NCI-H2081 (cell line): ENCODE measurements around the gene ARHGEF4.
A peak's percentile ranks its signal among the peaks of the same experiment; 100 is the strongest.

ENCODE experiments used
- DNase-seq, 2 experiments: peaks; one replicate each; lab custom pipeline; 2025; lab: John Stamatoyannopoulos, UW

Gene ARHGEF4

GRCh38 chr2:130851624-130852382 is 15.1 kb downstream of the ARHGEF4 start:
- no peak for DNase-seq

- no peak for DNase-seq
Observed at GRCh38 chr2:130852521-130853115, 15.9 kb downstream of the ARHGEF4 start.

GRCh38 chr2:130853391-130853790 is 16.7 kb downstream of the ARHGEF4 start:
- no peak for DNase-seq

GRCh38 chr2:130854301-130854700 is 17.6 kb downstream of the ARHGEF4 start:
- DNase-seq = no peak

GRCh38 chr2:130864830-130865800 is 28.4 kb downstream of the ARHGEF4 start:
- peak; percentile 26 to 83 for DNase-seq

- DNase-seq = no peak
Observed at GRCh38 chr2:130869441-130870160, 32.9 kb downstream of the ARHGEF4 start.

GRCh38 chr2:130870161-130870485 is 33.4 kb downstream of the ARHGEF4 start:
- no peak for DNase-seq

GRCh38 chr2:130870779-130871178 is 34.1 kb downstream of the ARHGEF4 start:
- no peak for DNase-seq

GRCh38 chr2:130871843-130872740 is 35.4 kb downstream of the ARHGEF4 start:
- no peak for DNase-seq

- DNase-seq = no peak
Observed at GRCh38 chr2:130872741-130873125, 36.0 kb downstream of the ARHGEF4 start.

- DNase-seq = peak; percentile 51 to 62
Observed at GRCh38 chr2:130873700-130874346, 37.1 kb downstream of the ARHGEF4 start.

GRCh38 chr2:130874512-130874911 is 37.8 kb downstream of the ARHGEF4 start:
- DNase-seq = no peak

GRCh38 chr2:130875935-130876334 is 39.2 kb downstream of the ARHGEF4 start:
- no peak for DNase-seq

- DNase-seq = no peak
Observed at GRCh38 chr2:130877258-130877657, 40.5 kb downstream of the ARHGEF4 start.

GRCh38 chr2:130878316-130878715 is 41.6 kb downstream of the ARHGEF4 start:
- no peak for DNase-seq

- no peak for DNase-seq
Observed at GRCh38 chr2:130878933-130879332, 42.2 kb downstream of the ARHGEF4 start.

- no peak for DNase-seq
Observed at GRCh38 chr2:130882111-130882690, 45.5 kb downstream of the ARHGEF4 start.

GRCh38 chr2:130882991-130883390 is 46.3 kb downstream of the ARHGEF4 start:
- DNase-seq = no peak

- no peak for DNase-seq
Observed at GRCh38 chr2:130883496-130883895, 46.8 kb downstream of the ARHGEF4 start.

GRCh38 chr2:130884013-130884412 is 47.3 kb downstream of the ARHGEF4 start:
- no peak for DNase-seq
